Vagina (tissue), 2 donors: Measurements from ENCODE around the gene SETDB1.

ENCODE experiments used
- POLR2A ChIP-seq, 2 donors: fragments of 450-650 bp; IDR thresholded peaks; one replicate each; pipeline ENCODE4 v1.6.1; 2017; ENCODE audit warnings: antibody characterized with exemption in 2 of 2, mild to moderate bottlenecking in 2 of 2, moderate library complexity in 2 of 2
- TF ChIP-seq, protein P1 (sequence below), 3 experiments: fragments of 450-650 bp in 2 of 3; fragments of 200-600 bp in 1 of 3; sonication (generic) in 1 of 3; IDR thresholded peaks; one replicate each; pipeline ENCODE4 v1.5.1; 2017 to 2019; ENCODE audit warnings: antibody characterized with exemption in 3 of 3, mild to moderate bottlenecking in 2 of 3, moderate library complexity in 2 of 3

DNA sequence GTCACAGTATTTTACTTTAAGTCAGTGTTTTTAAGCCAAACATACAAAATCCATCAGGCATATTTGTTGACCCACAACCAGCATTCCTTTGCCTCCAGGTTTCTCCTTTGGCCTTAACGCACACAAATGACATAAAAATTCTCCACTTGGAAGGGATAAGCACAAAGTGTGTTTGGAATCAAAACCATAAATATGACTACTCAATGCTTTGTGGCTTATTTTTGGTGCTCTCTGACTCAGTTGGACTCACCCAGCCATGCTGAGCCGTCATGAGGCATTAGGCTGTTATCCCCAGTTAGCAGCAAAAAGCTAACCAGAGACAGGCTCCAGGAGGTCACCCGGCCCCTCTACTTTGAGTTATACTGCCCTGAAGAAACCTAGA, 83.0 kb downstream of the SETDB1 start:
- TF ChIP-seq, protein P1, sequence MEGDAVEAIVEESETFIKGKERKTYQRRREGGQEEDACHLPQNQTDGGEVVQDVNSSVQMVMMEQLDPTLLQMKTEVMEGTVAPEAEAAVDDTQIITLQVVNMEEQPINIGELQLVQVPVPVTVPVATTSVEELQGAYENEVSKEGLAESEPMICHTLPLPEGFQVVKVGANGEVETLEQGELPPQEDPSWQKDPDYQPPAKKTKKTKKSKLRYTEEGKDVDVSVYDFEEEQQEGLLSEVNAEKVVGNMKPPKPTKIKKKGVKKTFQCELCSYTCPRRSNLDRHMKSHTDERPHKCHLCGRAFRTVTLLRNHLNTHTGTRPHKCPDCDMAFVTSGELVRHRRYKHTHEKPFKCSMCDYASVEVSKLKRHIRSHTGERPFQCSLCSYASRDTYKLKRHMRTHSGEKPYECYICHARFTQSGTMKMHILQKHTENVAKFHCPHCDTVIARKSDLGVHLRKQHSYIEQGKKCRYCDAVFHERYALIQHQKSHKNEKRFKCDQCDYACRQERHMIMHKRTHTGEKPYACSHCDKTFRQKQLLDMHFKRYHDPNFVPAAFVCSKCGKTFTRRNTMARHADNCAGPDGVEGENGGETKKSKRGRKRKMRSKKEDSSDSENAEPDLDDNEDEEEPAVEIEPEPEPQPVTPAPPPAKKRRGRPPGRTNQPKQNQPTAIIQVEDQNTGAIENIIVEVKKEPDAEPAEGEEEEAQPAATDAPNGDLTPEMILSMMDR (IDR thresholded peaks at IDR 0.05), result no peak
- no peak for TF ChIP-seq POLR2A (IDR thresholded peaks at IDR 0.05)
